GM21367 (cell line): ENCODE results near the gene NKX1-2.

Experiments used
- ATAC-seq: cut with Tn5 transposase; IDR thresholded peaks from one replicate; pipeline ENCODE4 v1.9.1; 2021; ENCODE audit not compliant: unreplicated experiment

Gene NKX1-2

DNA sequence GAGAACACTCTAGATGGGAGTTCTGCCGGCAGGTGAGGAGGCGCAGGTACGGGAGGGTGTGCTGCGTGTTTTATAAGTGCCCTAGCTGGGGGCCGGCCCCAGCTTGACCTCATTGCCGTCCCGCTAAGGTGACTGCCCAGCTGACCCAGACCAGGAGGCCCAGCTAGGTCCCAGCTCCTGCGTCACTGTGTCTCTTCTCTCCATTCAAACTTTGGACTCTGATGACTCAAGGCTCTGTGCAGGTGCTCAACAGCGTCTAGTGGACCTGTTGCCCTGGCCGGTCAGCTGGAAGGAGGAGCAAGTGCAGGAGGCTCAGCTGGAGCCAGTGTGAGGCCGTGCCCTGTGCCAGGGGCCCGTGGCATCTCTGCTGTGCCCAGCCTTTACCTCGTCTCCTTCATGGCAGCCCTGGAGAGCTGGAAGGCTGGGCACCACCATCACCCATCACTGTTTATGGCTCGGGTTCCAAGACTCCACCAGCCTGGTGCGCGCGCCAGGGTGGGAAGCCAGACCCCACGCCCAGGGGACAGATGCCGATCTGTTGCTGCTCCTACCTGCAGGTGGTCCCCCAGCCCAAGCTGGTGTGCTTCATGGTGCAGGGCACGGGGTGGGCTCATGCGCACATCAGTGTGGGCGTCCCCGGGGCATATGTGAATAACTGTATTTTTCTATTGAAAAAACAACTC is 26.3 kb upstream of the NKX1-2 start:
- ATAC-seq, result no peak

DNA sequence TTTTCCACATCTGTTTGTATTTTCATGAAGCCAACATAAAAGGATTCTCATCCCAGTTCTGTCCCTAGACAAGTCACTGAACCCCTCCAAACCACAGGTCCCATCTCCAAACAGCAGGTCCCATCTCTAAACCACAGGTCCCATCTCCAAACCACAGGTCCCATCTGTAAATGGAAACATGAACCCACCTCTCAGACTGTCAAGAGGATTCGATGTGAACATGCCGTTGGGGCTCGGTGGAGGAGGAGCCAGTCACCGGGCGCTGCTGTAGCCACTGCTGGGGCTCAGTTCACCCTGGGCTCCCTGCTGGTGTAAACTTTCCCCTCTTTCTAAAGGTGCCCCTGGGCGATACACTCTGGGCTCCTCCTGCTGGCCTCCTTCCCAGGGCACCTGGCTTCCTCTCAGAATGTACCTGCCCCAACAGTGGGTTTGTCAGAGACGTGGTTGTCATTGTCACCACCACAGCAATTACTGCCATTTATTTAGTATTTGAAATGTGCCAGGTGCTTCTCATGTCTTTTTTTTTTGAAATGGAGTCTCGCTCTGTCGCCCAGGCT is 24.8 kb upstream of the NKX1-2 start:
- no peak for ATAC-seq

DNA sequence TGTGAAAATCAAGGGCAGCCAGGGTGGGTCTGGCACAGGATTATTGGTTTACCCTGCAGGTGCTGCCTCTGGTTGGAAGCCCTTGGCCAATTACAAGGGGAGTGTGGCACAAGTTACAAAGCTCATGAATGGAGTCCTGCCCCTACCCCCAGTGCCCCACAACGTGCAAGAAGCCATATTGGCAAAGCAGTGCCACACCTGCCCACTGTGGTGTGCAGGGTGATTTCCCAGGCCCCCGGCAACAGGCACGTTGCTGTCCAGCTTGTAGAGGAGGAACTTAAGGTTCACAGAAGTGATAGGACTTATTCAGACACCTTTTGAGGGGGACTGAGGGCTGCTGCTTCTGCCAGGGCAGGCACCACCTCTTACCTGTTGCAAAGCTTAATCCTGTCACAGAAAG is 23.2 kb upstream of the NKX1-2 start:
- ATAC-seq, result no peak

DNA sequence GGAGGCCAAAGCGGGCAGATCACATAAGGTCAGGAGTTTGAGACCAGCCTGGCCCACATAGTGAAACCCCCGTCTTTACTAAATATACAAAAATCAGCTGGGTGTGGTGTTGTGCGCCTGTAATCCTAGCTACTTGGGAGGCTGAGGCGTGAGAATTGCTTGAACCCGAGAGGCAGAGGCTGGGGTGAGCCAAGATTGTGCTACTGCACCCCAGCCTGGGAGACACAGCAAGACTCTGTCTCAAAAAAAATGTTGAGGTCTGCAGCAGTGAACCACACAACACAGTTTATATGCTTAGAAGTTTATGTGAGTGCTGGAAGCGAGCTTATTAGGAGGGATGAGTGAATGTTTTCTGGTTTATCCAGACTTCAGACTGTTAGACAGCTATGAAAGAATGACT is 22.2 kb upstream of the NKX1-2 start:
- ATAC-seq, result no peak

DNA sequence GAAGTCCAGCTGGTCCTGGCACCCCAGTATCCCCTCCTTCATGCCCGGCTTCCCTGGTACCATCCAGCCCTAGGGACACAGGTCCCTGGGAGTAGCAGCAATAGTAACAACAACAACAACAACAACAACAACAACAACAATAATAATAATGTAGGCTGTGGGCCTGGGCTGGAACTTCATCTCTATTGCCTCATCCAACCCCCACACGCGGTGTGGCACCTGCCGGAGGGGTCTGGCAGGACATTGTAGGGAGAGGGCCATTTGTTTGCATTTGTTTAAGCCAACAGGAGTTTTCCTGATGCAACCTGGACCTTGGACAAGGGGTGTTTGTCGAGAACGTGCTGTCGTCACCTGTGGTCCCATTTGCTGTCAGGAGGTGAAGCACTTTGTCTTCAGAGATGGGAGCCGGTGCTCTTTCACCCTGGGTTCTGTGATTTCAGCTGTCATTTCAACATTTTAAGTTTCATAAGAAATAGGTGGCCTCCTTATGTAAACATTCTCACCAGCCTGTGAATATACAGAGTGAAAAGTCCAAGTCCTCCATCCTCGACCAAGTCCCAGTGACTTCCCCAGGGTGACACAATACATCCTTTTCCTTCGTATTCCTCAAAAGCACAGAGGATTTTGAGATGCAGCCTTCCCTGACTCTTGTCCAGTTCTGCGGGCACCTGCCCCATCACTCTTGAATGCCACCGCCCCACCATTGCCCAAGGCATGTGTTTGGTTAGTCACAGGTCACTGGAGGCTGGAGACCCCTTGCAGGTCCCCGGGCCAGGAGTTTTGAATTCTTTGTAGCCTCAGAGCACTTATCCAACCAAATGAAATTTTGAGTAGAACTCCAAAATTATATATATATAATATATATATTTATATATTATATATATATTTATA is 21.0 kb upstream of the NKX1-2 start:
- ATAC-seq, result no peak

DNA sequence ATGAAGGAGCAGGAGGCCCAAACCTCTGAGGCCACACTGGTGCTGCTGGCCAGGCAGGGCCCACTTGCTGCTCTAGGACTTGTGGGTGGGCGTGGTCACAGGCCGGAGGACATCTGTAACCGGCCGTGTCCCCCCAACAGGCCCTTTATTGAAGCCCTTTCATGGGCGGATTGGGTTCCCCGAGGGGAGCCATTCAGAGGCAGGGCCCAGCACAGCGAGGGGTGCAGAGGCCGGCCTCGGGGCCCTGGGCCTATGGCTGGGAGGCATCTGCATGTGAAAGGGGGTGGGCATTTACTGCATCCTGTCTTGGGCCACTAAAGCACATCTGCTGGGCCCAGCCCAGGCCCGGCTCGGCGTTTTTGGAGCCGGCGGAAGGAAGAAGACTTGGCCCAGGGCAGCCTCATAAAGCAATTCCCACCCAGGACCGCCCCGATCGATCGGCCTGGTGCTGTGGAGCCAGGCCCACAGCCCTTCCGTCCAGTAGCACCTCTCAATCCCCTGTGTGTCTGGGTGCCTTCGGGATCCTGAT is 20.2 kb upstream of the NKX1-2 start:
- no peak for ATAC-seq

DNA sequence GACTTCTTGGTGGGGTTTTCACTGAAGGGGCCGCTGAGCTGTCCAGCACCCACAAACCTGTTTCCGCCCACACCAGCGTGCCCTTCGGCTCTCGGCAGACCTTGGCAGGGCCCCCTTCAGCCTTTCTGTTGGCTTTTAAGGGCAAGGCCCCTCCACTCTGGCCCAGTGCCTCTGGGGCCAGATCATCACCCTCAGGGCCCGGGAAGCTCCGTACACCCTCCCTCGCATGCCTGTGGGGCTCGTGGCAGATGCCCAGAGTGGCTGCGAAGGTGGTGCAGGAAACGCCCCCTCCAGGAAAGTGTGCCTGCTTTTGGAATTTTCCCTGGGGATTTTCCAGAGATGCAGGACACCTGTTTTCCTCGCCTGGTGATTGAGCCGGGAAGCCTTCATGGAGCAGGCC is 18.8 kb upstream of the NKX1-2 start:
- ATAC-seq, result no peak

DNA sequence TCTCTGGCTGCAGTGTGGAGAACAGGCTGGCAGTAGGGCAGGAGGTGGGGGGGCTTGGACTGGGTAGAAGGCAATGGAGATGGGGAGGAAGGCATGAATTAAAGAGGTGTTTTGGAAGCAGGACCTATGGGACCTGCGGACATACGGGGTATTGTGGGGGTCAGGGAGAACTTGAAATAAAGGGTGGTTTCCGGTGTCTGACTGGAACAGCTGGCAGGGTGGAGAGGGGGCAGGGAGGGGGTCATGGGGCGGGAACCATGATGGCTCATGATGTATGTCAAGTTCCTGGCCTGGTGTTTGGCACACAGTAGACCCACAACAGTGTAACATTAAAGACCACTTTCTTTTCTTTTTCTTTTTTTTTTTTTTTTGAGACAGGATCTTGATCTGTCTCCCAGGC is 17.3 kb upstream of the NKX1-2 start:
- ATAC-seq, result no peak

DNA sequence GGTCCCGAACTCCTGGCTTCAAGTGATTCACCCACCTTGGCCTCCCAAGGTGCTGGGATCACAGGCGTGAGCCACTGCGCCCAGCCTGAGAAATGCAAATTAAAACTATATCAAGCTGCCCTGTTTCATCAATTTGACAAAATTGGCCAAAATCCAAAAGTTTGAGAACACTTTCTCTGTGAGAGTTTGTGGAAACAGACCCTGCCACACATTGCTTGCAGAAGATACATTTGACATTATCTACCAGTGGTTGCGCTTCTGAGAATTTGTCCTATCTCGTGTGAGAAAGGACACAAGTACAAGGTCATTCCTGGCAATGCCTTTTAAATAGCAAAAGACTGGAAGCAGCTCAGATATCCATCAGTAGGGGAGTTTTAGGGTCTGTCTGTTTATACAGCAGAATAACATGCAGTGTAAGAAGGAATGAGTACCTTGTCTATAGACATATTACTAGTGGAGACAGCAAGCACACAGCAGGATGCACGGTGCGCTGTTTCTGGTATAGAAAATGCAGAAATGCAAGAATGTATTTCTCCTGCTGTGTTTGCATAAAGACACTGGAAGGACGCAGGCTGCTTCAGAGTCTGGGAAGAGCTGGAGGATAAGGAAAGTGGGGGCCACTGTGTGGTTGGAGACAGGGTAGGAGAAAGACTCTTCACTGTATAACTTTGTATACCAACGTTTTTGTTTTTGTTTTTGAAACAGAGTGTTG is 16.1 kb upstream of the NKX1-2 start:
- no peak for ATAC-seq

DNA sequence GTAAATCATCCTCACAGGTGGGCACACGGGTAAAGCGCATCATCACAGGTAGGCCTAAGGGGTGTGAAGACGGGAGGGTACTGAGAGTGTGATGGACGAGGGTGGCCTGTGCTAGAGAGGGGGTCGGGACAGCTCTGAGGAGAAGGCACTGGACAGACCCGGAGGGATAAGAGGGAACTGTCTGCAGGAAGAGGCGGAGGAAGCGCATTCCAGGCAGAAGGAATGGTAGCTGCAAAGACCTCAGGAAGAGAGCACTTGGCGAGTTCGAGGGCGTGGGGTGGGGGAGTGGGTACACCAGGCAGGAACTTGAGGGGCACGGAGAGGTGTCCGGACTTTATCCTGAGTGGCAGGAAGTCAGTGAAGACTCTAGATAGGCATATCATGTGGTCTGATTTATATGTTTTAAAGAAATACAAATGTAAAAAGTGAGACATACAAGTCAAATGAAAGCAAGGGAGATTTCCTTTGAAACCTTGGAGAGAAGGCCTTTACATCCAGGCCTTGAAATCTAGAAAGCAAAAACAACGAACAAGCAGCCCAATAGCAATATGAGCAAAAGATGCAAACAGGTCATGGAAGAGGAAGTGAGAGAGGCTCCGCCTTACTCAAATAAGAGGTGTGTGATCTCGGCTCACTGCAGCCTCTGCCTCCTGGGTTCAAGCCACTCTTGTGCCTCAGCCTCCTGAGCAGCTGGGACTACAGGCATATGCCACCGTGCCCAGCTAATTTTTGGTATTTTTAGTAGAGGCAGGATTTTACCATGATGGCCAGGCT is 15.4 kb upstream of the NKX1-2 start:
- peak; percentile 37 for ATAC-seq

DNA sequence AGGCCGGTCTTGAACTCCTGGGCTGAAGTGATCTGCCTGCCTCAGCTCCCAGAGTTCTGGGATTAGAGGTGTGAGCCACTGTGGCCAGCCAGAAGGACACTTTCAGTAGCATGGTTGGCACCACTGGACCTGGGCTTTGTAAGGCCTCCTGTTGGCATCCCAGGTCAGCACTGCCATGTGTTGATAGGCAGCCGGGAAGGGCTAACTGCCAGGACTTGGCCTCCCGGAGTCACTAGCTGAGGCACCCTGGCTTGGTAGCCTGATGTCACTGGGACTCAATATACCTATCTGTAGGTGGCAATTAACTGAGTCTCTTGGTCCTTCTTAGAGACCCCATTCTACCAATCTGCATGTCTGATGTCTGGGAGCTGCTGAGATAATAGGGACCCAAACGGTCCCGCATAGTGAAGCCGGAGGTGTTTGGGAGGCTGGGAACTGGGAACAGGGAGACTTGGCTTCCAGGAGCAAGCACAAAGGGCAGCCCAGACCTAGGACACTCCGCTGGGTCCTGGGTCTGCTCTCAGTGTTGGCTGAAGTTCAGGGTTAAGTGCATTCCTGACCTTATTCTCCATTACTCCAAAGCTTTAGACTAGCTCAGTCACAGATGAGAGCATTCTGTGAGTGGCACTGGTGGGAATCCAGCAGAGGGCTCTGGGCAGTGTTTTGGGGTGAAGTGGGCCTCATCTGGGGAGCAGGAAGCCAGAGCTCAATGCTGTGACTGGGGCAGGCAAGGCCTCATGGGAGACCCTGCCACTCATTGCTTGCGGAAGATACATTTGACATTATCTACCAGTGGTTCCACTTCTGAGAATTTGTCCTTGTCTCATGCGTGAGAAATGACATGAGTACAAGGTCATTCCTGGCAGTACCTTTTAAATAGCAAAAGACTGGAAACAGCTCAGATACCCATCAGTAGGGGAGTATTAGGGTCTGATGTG is 14.5 kb upstream of the NKX1-2 start:
- no peak for ATAC-seq

DNA sequence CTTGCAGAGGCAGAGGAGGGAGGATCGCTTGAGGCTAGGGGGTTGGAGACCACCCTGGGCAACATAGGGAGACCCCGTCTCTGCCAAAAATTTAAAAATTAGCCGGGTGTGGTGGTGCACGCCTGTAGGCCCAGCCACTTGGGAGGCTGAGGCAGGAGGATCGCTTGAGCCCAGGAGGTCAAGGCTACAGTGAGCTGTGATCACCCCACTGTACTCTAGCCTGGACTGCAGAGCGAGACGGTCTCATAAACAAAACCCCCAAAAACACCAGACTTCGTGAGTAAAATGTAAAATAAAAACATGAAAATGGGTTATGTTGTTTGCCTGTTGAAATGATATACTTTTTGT is 12.5 kb upstream of the NKX1-2 start:
- no peak for ATAC-seq

DNA sequence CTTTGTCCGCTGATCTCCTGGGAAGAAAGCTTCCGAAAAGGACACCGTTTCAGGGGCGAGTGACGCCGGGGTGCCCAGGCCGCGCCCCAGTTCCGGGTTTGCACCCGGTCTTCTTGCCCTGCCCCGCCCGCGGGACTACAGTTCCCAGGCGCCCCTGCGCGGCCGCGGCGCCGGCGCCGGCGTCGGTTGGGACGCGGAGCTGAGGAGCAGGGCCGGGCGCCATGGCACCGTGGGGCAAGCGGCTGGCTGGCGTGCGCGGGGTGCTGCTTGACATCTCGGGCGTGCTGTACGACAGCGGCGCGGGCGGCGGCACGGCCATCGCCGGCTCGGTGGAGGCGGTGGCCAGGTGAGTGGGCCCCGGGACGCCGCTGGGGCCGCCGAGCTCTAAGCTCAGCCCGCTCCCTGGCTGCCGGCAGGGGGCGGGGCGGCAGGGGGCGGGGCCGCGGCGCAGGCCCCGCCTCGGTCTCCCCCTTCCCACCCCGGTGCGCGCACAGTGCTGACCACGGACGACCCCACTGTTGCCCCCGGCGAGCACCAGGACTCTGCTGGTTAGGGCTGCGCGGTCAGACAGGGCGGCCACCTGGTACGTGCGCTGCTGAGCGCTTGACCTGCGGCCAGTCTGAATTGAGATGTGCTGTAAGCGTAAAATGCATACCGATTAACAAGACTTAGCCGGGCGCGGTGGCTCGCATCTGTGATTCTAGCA is 12.0 kb upstream of the NKX1-2 start, which contains the start of gene LHPP:
Gene LHPP, plus strand, starts transcription at position 182 of the 706 bp plus-strand sequence. Its CDS starts 40 bp downstream, at position 222.
- peak; percentile 96 for ATAC-seq

DNA sequence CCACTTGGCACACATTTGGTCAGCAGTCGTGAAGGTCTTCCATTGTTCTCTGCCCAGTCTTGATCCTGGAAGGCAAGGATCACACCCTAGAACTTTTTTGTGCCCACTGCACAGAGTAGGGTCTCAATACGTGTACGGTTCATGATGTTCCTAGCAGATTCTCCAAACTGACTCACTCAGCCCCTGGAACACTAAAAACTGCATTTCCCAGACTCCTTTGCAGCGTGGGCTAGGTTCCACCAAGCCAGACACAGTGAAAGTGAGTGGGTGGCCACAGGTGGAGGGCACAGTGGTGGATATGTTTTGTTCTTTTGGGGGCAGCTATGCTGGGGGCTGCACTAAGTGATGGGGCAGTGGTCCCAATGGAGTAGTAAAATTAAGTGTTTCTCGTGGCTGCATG is 10.3 kb upstream of the NKX1-2 start:
- no peak for ATAC-seq

DNA sequence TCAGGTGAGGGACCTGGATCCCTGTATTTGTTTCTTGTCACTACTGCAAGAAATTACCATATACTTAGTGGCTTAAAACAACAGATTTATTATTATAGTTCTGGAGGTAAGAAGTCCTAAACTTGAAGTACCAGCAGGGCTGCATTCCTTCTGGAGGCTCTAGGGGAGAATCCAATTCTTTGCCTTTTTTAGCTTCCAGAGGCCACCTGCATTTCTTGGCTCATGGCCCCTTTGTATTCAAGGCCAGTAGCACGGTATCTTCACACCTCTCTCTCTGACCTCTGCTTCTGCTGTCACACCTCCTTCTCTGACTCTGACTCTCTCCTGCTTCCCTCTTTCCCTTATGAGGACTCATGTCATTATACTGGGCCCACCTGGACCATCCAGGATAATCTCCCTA is 9.6 kb upstream of the NKX1-2 start:
- ATAC-seq, result no peak

DNA sequence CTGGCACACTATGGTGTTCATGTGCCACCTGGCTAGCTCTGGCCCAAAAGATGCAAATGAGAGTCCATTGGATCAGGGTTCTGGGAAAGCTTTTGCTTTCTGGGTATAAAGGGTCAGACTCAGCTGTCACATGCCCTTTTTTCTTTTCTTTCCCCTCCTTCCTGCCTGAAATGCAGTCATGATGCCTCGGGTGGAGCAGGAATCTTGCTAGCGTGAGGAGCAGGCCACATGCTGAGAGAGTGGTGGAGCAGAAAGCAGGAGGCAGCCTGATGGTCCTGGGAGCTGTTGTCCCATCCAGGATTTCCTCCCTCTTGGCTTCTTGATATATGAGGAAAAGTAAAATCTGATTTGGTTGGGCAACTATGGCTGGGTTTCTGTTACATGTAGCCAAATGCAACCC is 9.1 kb upstream of the NKX1-2 start:
- ATAC-seq, result no peak

DNA sequence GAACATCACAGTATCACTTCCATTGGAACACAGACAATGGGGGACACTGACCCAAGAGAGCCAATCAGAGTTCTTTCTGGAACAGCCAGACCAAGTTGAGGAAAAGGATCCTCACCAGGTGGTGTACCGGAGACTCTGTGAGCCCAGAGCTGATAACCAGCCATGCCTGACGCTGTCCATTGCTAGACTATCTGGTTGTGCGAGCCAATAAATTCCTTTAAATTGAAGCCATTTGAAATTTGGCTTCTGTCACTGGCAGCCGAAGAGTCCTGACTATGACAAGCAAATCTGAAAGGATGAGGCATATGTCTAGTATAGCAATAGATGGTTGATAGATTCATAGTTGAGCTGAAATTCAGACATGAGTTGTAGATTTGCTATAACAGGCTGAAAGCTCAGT is 8.6 kb upstream of the NKX1-2 start:
- no peak for ATAC-seq

DNA sequence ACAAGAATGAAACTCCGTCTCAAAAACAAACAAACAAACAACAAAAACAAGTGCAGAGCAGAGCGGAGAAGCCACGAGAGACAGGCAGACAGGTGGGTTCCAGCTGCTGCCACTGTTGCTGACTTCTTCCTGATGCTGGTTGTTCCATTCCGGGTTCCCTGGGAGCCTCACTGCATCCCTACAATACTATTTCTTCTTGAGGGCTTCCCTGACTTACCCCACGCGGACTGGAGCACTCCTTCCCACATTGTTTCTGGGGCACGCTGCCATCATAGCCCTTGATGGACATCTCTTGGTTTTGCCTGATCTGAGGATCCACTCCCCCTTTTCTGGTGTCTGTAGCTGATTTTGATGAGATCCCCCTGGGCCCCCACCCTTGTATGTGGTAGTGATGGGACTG is 5.6 kb upstream of the NKX1-2 start:
- no peak for ATAC-seq
